HL-60/S4 treated with retinoic acid at 250 ng/mL for 4 days and 3 days (cell line): Measurements from ENCODE around the gene PHACTR4.
"Not testable (repeated sequence)": the region's sequence is repeated elsewhere in the genome, so short reads cannot be mapped to it uniquely, and the experiment has no call there.

Experiments
- in situ Hi-C: fragments of 300-500 bp; cut with MboI; formaldehyde crosslinking; loops from 2 replicates; pipeline ENCODE4 v1.7.0; 2022; ENCODE audit warnings: low sequenced_read_pairs

PHACTR4 gene

DNA sequence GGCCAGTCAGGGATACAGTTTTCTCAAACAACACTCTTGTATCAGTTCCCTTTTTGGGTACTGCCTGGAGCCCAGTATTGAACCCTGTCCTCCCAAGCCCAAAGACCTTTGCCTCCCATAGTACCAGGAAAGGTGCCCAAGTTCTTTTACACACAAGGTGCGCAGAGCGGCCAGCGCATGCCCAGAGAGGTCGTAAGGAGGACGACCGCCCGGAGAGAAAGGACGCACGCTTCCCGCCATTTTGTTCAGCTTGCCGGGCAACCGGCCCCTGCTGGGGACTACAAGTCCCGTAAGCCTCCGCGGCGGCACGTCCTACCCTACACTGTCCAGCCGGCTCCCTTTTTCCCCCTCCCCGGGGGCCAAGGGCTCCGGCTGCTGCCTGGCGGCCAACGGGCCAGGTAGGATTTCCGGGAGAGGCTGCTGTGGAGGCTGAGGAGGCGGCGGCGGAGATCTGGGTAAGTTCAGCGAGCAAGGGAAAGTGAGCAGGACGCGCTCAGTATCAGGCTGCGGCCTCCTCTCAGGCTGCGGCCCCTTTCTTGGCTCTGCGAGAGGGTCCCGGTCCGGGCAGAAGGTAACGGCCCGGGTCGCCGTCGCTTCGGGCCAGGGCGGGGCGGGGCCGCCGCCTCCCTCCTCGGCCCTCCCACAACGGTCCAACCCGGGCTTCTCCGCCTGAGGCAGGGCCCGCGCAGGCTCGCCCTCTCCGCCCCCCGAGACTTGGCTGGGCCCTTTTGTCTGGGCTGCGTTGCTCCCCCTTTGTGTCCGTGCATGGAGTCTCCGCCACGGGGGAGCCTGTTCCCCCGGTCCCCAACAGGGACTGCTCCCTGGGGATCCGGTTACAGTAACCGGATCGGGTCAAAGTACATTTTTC is at the start of gene PHACTR4:
PHACTR4 (plus strand) TSS at position 370 of the 868 bp plus-strand sequence. CDS start 37,708 bp downstream, outside the sequence.
- in situ Hi-C loops: no loop called here

DNA sequence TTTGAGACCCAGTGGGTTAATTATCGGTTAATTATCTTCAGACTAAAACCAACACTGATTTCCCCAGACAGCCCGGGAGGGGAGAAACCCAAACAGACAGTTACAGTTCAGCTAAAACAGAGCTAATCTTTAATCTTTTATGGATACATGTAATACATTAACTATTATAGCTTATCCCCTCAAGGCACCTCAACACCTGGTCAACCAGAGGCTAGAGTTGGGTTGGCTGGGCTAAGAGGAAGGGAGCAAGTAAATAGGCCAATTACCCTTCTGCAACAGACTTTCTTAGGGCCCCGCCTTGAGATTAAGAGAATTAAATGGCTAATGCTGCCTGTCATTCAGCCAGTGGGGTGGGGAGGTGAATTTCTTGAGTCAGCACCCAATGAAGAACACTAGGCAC is 47.3 kb upstream of the PHACTR4 start:
- in situ Hi-C loops: no loop called here

DNA sequence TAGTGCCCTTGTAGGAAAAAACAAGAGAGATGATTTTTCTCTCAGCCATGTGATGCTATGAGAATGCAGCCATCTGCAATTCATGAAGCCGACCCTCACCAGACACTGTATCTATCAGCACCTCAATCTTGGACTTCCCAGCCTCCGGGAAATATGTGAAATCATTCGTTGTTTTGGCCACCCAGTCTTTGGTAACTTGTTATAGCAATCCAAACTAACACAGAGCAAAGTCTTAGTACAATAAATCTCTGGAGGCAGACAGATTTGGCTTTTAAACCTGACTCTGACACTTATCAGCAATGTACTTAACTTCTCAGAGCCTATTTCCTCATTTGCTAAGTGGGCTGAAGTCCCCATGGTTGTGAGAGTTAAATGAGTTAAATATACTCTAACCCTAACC is 45.8 kb upstream of the PHACTR4 start:
- in situ Hi-C loops: no loop called here

DNA sequence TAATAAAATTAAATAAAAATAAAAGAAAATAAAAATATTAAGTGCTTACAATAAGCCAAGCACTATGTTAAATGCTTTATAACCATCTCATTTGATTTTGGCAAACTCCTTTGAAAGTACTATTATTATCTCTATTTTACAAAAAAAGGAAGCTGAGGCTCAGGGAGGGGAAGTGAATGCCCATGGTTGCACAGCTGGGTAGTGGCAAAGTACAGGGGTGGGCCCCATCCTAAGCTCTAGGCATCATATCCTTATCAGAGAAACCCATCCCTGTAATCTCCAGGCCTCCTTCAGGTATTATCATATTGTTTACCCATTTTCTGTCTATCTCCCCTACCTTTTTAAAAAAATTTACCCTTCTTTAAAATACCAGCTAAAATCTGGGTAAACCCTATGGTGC is 43.0 kb upstream of the PHACTR4 start:
- in situ Hi-C loops: no loop called here

DNA sequence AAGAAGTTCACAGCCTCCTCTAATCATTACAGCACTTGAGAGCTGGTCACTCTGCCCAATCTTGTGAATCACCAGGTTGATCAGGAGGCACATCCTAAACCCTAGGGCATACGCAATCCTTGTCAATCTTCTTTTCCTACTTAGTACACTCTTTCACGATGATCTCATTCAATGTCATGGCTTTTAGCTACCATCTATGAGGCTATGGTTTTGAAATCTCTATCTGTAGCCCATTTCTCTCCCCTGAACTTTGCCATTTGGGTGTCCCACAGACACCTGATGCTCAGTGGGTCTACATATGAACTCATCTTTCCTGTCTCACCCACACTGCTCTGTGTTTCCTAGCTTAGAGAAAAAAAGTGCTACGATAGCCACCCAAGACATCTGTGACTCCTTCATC is 42.6 kb upstream of the PHACTR4 start:
- in situ Hi-C loops: no loop called here

DNA sequence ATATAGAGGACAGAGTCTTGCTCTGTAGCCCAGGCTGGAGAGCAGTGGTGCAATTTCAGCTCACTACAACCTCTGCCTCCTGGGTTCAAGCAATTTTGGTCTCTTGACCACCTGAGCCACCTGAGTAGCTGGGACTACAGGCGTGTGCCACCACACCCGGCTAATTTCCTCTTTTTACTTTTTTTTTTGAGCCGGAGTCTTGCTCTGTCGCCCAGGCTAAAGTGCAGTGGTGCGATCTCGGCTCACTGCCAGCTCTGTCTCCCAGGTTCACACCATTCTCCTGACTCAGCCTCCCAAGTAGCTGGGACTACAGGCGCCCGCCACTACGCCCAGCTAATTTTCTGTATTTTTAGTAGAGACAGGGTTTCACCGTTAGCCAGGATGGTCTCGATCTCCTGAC is 42.1 kb upstream of the PHACTR4 start:
- in situ Hi-C loops: not testable (repeated sequence)

DNA sequence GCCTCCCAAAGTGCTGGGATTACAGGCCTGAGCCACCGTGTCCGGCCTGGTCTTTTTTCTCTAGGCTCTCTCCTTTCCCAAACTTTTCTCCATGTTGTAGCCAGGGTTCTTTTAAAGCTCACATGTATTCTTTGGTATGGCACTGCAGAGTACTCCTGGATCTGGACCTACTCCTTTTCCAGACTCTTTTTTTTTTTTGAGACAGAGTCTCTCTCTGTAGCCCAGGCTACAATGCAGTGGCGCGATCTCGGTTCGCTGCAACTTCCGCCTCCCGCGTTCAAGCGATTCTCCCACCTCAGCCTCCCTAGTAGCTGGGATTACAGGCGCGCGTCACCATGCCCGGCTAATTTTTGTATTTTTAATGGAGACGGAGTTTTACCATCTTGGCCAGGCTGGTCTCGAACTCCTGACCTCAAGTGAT is 41.3 kb upstream of the PHACTR4 start:
- in situ Hi-C loops: no loop called here

DNA sequence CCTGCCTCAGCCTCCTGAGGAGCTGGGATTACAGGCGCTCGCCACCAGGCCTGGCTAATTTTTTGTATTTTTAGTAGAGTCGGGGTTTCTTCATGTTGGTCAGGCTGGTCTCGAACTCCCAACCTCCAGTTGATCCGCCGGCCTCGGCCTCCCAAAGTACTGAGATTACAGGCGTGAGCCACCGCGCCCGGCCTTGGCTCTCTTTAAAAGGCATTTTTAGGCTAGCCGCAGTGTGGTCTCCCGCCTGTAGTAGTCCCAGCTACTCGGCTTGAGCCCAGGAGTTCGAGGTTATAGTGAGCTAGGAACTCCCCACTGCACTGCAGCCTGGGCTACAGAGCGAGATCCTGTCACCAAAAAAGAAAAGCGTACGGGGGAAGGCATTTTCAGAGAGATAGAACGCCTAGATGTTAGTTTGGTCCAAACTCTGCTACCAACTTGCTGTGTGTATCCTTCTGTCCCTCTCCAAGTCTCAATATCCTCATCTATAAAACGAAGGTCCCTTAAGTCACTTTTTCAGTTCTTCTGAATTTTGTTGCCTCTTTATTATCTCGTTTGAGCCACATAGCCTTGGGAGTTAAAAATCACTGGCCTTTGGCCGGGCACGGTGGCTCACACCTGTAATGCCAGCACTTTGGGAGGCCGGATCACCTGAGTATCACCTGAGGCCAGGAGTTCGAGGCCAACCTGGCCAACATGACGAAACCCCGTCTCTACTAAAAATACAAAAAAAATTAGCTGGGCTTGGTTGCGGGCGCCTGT is 40.0 kb upstream of the PHACTR4 start:
- in situ Hi-C loops: no loop called here

DNA sequence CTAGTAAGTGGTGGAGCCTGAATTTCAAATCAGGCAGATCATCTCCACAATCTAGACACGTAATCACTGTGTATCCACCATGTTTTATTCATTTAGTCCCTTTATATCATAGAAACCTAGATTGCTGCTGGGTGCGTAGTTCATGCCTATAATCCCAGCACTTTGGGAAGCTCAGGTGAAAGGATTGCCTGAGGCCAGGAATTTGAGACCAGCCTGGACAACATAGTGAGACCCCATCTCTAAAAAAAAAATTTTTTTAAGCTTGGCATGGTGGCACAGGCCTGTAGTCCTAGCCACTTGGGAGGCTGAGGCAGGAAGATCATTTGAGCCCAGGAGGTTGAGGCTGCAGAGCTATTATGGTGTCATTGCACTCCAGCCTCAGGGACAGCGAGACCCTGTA is 30.6 kb upstream of the PHACTR4 start:
- in situ Hi-C loops: no loop called here

DNA sequence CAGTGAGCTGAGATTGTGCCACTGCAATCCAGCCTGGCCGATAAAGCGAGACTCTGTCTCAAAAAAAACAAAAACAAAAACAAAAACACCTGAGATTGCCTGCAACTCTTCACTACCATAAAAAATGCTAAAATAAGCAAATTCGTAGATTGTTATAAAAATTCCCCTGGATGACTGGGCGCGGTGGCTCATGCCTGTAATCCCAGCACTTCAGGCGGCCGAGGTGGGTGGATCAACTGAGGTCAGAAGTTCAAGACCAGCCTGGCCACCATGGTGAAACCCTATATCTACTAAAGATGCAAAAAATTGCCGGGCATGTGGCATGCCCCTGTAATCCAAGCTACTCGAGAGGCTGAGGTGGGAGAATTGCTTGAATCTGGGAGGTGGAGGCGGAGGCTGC is 30.0 kb upstream of the PHACTR4 start:
- in situ Hi-C loops: no loop called here

DNA sequence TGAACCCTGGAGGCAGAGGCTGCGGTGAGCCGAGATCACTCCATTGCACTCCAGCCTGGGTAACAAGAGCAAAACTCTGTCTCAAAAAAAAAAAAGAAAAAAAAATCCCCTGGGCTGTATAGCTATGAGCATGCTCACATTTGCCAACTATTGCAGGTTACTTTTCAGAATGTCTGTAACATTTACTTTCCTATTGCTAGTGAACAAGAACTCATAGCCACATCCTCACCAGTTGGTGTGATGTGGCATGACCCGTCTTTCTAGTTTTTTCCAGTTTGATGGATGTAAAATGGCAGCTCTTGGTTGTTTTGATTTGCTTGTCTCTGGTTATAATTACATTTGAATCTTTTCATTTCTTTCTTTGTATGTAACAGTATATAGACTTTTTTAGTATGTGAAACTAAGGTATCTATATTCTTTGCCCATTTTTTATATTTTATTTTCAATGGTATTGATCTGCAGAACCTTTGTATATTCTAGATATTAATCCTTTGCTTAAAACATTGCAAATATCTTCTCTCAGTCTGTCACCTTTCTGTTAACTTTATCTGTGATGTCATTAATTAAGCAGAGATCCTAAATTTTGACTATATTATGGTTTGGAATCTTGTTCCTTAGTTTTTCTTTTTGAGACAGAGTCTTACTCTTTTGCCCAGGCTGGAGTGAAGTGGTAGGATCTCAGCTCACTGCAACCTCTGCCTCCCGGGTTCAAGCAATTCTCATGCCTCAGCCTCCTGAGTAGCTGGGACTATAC is 29.1 kb upstream of the PHACTR4 start:
- in situ Hi-C loops: no loop called here

DNA sequence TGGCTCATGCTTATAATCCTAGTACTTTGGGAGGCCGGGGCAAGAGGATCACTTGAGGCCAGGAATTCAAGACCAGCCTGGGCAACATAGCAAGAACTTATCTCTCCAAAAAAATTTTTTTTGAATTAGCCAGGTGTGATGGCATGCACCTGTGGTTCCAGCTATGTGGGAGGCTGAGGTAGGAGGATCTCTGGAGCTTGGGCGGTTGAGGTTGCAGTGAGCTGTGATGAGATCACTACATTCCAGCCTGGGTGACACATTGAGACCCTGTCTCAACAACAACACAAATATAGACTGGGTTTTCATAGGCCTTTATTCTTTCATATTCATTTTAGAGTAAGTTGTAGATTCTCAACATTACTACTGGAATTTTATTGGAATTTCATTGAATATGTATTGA is 27.9 kb upstream of the PHACTR4 start:
- in situ Hi-C loops: no loop called here

DNA sequence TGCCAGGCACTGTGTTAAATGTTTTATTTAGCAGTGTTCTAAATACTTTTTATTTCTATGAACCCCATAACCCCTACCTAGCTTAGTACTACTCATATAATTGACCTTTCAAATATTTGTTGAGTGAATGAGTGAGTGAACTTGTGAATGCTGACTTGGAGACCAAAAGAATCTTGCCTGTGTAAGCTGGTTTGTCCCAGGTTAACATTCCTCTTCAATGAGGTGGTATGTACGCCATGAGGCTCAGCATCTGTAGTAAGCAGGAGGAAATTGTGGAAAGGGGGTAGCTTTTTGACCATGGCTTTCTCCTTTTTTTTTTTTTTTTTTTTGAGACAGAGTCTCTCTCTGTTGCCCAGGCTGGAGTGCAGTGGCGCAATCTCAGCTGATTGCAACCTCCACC is 26.1 kb upstream of the PHACTR4 start:
- in situ Hi-C loops: no loop called here

DNA sequence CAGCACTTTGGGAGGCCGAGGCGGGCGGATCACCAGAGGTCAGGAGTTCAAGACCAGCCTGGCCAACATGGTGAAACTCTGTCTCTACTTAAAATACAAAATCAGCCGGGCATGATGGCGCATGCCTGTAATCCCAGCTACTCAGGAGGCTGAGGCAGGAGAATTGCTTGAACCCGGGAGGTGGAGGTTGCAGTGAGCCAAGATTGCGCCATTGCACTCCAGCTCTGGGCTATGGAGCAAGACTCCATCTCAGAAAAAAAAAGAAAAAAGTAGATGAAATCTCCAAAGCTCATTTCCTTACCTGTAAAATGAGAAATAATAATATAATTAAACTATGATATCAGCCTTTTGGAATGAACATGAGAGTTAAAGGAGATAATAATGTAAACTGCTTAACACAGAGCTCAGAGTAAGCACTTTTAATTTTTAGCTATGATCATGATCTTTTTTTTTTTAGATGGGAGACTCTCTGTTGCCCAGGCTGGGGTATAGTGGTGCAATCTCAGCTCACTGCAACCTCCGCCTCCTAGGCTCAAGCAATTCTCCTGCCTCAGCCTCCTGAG is 16.2 kb upstream of the PHACTR4 start:
- in situ Hi-C loops: not testable (repeated sequence)

DNA sequence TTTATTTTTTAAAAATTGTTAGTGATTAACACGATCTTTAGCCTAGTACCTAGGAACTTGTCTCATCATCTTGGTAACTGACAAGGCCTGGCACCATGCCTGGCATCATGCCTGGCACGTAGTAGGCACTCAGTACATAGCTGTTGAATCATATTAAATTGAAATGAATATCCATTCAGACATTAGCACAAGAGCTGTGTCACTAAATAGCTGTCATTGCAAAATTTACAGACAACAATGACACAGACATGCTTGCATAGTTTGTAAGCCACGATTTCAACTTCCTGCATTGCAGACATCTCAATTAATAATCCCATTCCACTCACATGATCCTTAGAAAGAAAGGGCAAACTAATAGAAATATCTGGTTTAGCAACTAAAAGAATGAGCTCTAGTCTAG is 15.4 kb upstream of the PHACTR4 start:
- in situ Hi-C loops: no loop called here

DNA sequence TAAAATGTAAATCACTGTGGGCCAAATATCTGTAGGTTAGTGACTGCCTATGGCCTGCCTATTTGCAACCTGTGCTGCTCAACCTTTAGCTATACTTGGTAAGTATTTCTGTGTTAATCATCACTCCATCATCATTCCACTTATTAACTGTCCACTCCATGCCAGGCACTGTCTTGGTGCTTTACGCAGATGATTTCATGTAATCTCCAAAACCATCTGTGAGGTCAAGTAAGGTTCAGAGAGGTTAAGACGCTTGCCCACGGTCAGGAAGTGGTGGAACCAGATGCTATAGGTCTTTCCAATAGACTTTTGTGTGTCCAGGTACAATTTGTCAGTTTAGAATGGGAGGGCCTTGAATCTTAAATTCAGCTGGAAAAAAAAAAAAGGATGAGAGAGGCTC is 10.8 kb upstream of the PHACTR4 start:
- in situ Hi-C loops: no loop called here

DNA sequence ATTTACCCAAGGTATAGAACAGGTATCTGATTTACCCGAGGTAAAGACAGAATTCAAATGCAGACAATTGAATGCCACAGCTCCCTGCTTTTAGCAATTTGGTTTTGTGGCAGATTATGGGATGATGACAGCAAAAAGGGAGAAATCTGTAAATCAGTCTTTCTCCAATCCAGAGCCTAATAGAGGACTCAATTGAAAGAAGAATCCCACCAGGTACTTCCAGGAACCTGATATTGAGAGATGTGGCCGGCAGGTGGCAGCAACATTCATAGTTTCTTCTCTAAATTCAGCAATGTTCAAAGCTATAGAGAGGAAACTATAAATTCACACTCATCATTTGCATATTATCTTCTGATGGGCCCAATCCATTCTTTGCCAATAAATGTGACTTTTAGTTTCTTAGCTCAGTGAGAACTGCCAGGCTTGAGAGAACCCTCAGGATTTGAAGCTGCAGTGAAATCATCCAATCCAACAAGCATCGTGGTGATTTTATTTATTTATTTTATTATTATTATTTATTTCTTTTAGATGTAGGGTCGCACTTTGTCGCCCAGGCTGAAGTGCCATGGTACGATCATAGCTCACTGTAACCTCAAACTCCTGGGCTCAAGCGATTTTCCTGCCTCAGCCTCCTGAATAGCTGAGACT is 9.8 kb upstream of the PHACTR4 start:
- in situ Hi-C loops: no loop called here

DNA sequence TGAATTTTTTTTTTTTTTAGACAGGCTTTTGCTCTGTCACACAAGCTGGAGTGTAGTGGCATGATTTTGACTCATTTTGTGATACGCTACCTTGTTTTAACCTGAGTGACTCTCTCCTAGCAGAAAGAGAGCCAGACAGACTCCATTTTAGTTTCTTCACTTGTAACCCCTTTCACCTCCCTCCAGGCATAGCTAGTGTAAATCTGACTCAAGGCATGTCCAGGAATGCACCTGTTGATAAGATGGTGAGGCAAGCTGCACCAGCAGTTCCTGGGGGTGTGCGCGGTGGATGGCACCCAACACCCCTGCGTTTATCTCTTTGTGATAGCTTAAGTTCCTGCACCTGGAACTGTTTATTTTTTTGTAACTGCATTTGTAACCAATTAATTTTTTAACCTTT is 4.7 kb upstream of the PHACTR4 start:
- in situ Hi-C loops: no loop called here

DNA sequence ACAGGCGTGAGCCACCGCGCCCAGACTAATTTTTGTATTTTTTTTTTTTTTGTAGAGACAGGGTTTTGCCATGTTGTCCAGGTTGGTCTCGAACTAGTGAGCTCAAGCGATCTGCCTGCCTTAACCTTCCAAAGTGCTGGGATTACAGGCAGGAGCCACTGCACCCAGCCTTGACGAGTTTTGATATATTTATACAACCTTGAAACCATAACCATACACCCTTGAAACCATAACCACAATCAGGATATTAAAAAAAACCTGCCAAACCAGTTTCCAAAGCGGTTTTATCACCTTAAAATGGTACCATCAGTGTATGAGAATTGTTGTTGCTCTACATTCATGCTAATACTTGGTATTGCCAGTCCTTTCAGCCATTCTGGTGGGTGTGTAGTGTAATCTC is 3.7 kb upstream of the PHACTR4 start:
- in situ Hi-C loops: no loop called here

DNA sequence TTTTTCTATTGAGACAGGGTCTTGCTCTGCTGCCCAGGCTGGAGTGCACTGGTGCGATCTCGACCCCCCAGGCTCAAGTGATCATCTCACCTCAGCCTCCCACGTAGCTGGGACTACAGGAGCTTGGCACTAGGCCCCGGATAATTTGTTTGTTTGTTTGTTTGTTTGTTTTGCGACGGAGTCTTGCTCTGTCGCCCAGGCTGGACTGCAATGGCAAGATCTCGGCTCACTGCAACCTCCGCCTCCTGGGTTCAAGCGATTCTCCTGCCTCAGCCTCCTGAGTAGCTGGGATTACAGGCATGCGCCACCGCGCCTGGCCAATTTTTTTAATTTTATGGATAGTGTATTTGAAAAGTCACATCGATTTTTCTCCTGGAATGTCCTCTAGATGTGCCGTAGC is 932 bp upstream of the PHACTR4 start:
- in situ Hi-C loops: not testable (repeated sequence)
